Natural killer cell treated with Interleukin-12 subunit alpha and Interleukin-12 subunit beta and Interleukin-15 and Interleukin-18, amount 100 ng/mL, for 72 hours (primary cell): ENCODE data around the gene SUSD6. TPM values are rescaled to one million over a fixed set of nuclear protein-coding genes. Genes with fewer than 3 reads are reported as not detected.

Experiments used
- ATAC-seq, 2 donors: fragments of 150-1000 bp; cut with Tn5 transposase in 1 of 2; sonication (Bioruptor Pico), chemical (Tn5 transposase) in 1 of 2; 2 replicates each; pipeline ENCODE4 v1.10.0; 2021
- DNase-seq: peaks from one replicate; pipeline ENCODE4 v3.0.0; 2022; ENCODE audit warnings: low spot score
- H3K27ac Mint-ChIP-seq, 2 donors: 1 replicate in 1 of 2; 2 replicates in 1 of 2; pipeline ENCODE4 v1.8.0; 2022; ENCODE audit warnings: mixed read lengths in 2 of 2, mild to moderate bottlenecking in 1 of 2, moderate library complexity in 1 of 2
- H3K27me3 Mint-ChIP-seq, 2 donors: 1 replicate in 1 of 2; 2 replicates in 1 of 2; pipeline ENCODE4 v1.8.0; 2022; ENCODE audit warnings: mixed read lengths in 2 of 2
- H3K36me3 Mint-ChIP-seq: one replicate; pipeline ENCODE4 v1.8.0; 2022; ENCODE audit warnings: mixed read lengths
- H3K4me1 Mint-ChIP-seq, 2 donors: 1 replicate in 1 of 2; 2 replicates in 1 of 2; pipeline ENCODE4 v1.8.0; 2022; ENCODE audit warnings: low read depth in 2 of 2, mixed read lengths in 2 of 2, mild to moderate bottlenecking in 1 of 2
- H3K4me3 Mint-ChIP-seq: one replicate; pipeline ENCODE4 v1.8.0; 2022; ENCODE audit warnings: mixed read lengths
- H3K9me3 Mint-ChIP-seq: 2 replicates; pipeline ENCODE4 v1.8.0; 2022; ENCODE audit warnings: mixed read lengths
- total RNA-seq, 2 donors: library from RNA; stranded (reverse); gene quantifications; one replicate each; pipeline ENCODE4 v1.2.3, GENCODE V29; 2022

The SUSD6 gene
- total RNA-seq, 2 donors from 2014 or later: 111 to 139 TPM

GRCh38 chr14:69605738-69606137, 5.7 kb upstream of the SUSD6 start:
- H3K4me3 Mint-ChIP-seq: no peak overlapping the region
- H3K4me1 Mint-ChIP-seq: peaks cover 21 to 24% of the 10 kb centered on the region in 2 donors
- H3K36me3 Mint-ChIP-seq: no peaks in the 10 kb centered on the region
- ATAC-seq: peak; percentile 25 to 33
- H3K27ac Mint-ChIP-seq: no peak overlapping the region
- DNase-seq: no peak
- H3K27me3 Mint-ChIP-seq: no peaks in the 10 kb centered on the region
- H3K9me3 Mint-ChIP-seq: no peaks in the 10 kb centered on the region

GRCh38 chr14:69606258-69607184, 4.9 kb upstream of the SUSD6 start:
- Mint-ChIP-seq H3K36me3 (no peaks in the 10 kb centered on the region), H3K4me3 (no peak overlapping the region), H3K4me1 (peaks cover 21 to 26% of the 10 kb centered on the region in 2 donors), H3K27ac (peak overlapping the region; percentile 16 to 62), H3K27me3 (no peaks in the 10 kb centered on the region), H3K9me3 (no peaks in the 10 kb centered on the region)
- ATAC-seq: no peak
- DNase-seq: no peak

GRCh38 chr14:69610020-69610873, 1.1 kb upstream of the SUSD6 start:
- ATAC-seq (no peak), DNase-seq (no peak)
- Mint-ChIP-seq H3K9me3 (no peaks in the 10 kb centered on the region), H3K27ac (peak overlapping the region; percentile 73 to 90), H3K27me3 (no peaks in the 10 kb centered on the region), H3K4me3 (peak overlapping the region; percentile 81), H3K36me3 (peaks cover 8% of the 10 kb centered on the region), H3K4me1 (peaks cover 37 to 48% of the 10 kb centered on the region in 2 donors)

- H3K4me1 Mint-ChIP-seq: peaks cover 43 to 54% of the 10 kb centered on the region in 2 donors
Observed at GRCh38 chr14:69610874-69611171, 573 bp upstream of the SUSD6 start.

GRCh38 chr14:69612014-69612782, 802 bp downstream of the SUSD6 start:
- no peaks in the 10 kb centered on the region for H3K27me3 Mint-ChIP-seq
- ATAC-seq: peak; percentile 66 to 69
- peaks cover 18% of the 10 kb centered on the region for H3K36me3 Mint-ChIP-seq
- peak overlapping the region; percentile 90 for H3K4me3 Mint-ChIP-seq
- H3K27ac Mint-ChIP-seq: peak overlapping the region; percentile 93 to 96
- peak; percentile 67 for DNase-seq
- H3K4me1 Mint-ChIP-seq: peaks cover 54 to 63% of the 10 kb centered on the region in 2 donors
- no peaks in the 10 kb centered on the region for H3K9me3 Mint-ChIP-seq

More at GRCh38 chr14:69610874-69611171, 573 bp upstream of the SUSD6 start:
- ATAC-seq (no peak), DNase-seq (no peak)
- no peaks in the 10 kb centered on the region for H3K27me3 Mint-ChIP-seq
- H3K4me3 Mint-ChIP-seq: peak overlapping the region; percentile 81
- H3K27ac Mint-ChIP-seq: peak overlapping the region; percentile 73 to 90
- no peaks in the 10 kb centered on the region for H3K9me3 Mint-ChIP-seq
- peaks cover 12% of the 10 kb centered on the region for H3K36me3 Mint-ChIP-seq

GRCh38 chr14:69612783-69613130, 1.4 kb downstream of the SUSD6 start:
- H3K27me3 Mint-ChIP-seq: no peaks in the 10 kb centered on the region
- peak overlapping the region; percentile 90 for H3K4me3 Mint-ChIP-seq
- DNase-seq (no peak), ATAC-seq (no peak)
- peaks cover 60 to 68% of the 10 kb centered on the region in 2 donors for H3K4me1 Mint-ChIP-seq
- peaks cover 21% of the 10 kb centered on the region for H3K36me3 Mint-ChIP-seq
- H3K9me3 Mint-ChIP-seq: no peaks in the 10 kb centered on the region
- peak overlapping the region; percentile 93 to 96 for H3K27ac Mint-ChIP-seq

- no peak for DNase-seq
Observed at GRCh38 chr14:69613312-69614073, 2.1 kb downstream of the SUSD6 start.

GRCh38 chr14:69614592-69614991, 3.2 kb downstream of the SUSD6 start:
- Mint-ChIP-seq H3K27ac (peak overlapping the region; percentile 93 to 96), H3K4me1 (peaks cover 76 to 84% of the 10 kb centered on the region in 2 donors), H3K36me3 (peaks cover 21% of the 10 kb centered on the region), H3K9me3 (no peaks in the 10 kb centered on the region), H3K4me3 (peak overlapping the region; percentile 90), H3K27me3 (no peaks in the 10 kb centered on the region)
- no peak for ATAC-seq
- no peak for DNase-seq

More at GRCh38 chr14:69613312-69614073, 2.1 kb downstream of the SUSD6 start:
- no peaks in the 10 kb centered on the region for H3K27me3 Mint-ChIP-seq
- no peak for ATAC-seq
- peaks cover 66 to 76% of the 10 kb centered on the region in 2 donors for H3K4me1 Mint-ChIP-seq
- H3K27ac Mint-ChIP-seq: peak overlapping the region; percentile 93 to 96
- H3K4me3 Mint-ChIP-seq: peak overlapping the region; percentile 90
- no peaks in the 10 kb centered on the region for H3K9me3 Mint-ChIP-seq
- peaks cover 21% of the 10 kb centered on the region for H3K36me3 Mint-ChIP-seq

- ATAC-seq: no peak
- no peak for DNase-seq
- Mint-ChIP-seq H3K4me1 (peaks cover 77 to 85% of the 10 kb centered on the region in 2 donors), H3K27ac (peak overlapping the region; percentile 93 to 96), H3K27me3 (no peaks in the 10 kb centered on the region), H3K36me3 (peaks cover 22% of the 10 kb centered on the region), H3K9me3 (no peaks in the 10 kb centered on the region), H3K4me3 (peak overlapping the region; percentile 90)
Observed at GRCh38 chr14:69615121-69615495, 3.7 kb downstream of the SUSD6 start.

GRCh38 chr14:69615496-69616407, 4.4 kb downstream of the SUSD6 start:
- no peaks in the 10 kb centered on the region for H3K9me3 Mint-ChIP-seq
- peaks cover 24% of the 10 kb centered on the region for H3K36me3 Mint-ChIP-seq
- H3K27ac Mint-ChIP-seq: peak overlapping the region; percentile 93 to 96
- peak overlapping the region; percentile 90 for H3K4me3 Mint-ChIP-seq
- H3K27me3 Mint-ChIP-seq: no peaks in the 10 kb centered on the region
- no peak for DNase-seq
- peak; percentile 50 to 57 for ATAC-seq
- H3K4me1 Mint-ChIP-seq: peaks cover 78 to 85% of the 10 kb centered on the region in 2 donors

- no peaks in the 10 kb centered on the region for H3K9me3 Mint-ChIP-seq
- no peak for DNase-seq
- H3K27ac Mint-ChIP-seq: peak overlapping the region; percentile 93 to 96
- peaks cover 24% of the 10 kb centered on the region for H3K36me3 Mint-ChIP-seq
- ATAC-seq: no peak
- H3K4me3 Mint-ChIP-seq: peak overlapping the region; percentile 90
- H3K4me1 Mint-ChIP-seq: peaks cover 85 to 89% of the 10 kb centered on the region in 2 donors
- H3K27me3 Mint-ChIP-seq: no peaks in the 10 kb centered on the region
Observed at GRCh38 chr14:69616408-69616773, 5.0 kb downstream of the SUSD6 start.

GRCh38 chr14:69617796-69618195, 6.4 kb downstream of the SUSD6 start:
- Mint-ChIP-seq H3K9me3 (no peaks in the 10 kb centered on the region), H3K4me1 (peaks cover 89 to 91% of the 10 kb centered on the region in 2 donors), H3K4me3 (peak overlapping the region; percentile 90), H3K36me3 (peaks cover 17% of the 10 kb centered on the region), H3K27ac (peak overlapping the region; percentile 93 to 96), H3K27me3 (no peaks in the 10 kb centered on the region)
- no peak for DNase-seq
- ATAC-seq: no peak
